Measurements from ENCODE around the gene MYO15B. TPM values are rescaled to one million over a fixed set of nuclear protein-coding genes. Genes with fewer than 3 reads are reported as not detected.

Gene MYO15B
- total and polyA plus RNA-seq, 2 experiments from 2014 or later: 21.3 to 101 TPM

DNA sequence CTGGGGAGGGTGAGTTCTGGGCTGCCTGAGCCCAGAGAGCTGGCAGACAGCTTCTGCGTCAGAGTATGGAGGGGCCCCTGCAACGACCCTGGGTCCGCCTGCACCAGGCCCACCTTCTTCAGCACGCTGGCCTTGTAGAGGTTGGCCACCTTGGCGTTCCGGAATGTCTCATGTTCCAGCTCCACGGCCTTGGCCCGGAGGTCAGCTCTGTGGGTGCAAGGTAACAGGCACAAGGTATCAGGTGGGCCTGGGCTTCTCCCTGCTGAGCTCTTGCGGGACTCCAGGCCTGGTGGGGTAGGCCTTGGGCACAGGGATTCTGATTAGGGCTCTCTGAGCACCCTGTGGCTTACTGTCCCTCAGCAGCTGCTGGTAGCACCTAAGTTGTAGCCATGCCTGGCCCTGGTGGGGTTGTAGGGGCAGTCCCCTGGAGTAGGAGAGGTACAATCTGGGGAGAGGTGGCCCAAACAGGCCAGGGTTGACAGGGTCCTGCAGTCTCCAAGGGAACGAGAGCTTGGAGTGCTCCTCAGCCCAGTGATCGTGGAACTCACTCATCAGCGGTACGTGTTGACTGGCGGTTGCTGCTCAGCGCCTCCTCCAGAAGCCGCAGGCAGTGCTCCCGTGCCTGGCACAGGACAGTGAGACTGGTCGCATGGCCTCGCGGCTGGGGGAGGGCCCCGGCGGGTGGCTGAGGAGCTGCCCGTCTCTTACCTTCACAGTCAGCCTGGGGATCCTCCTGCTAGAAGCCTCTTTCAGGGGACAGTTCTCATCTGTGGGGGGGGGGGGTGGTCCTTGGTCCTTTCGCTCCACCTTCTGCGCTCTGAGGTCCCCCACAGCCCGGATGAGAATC is 42.7 kb downstream of the MYO15B start:
- Histone ChIP-seq H3K9me3 (ENCODE audit: low read depth) (no peaks in the 10 kb centered on the region), H3K4me3 (no peak overlapping the region), H3K27ac (no peak overlapping the region), H3K4me1 (ENCODE audit: low read depth) (peaks cover 21% of the 10 kb centered on the region), H3K36me3 (no peaks in the 10 kb centered on the region), H3K27me3 (no peaks in the 10 kb centered on the region)
- no peak for DNase-seq (ENCODE audit: low read depth in 1 of 2, low spot score in 1 of 2)
- TF ChIP-seq, protein P1, sequence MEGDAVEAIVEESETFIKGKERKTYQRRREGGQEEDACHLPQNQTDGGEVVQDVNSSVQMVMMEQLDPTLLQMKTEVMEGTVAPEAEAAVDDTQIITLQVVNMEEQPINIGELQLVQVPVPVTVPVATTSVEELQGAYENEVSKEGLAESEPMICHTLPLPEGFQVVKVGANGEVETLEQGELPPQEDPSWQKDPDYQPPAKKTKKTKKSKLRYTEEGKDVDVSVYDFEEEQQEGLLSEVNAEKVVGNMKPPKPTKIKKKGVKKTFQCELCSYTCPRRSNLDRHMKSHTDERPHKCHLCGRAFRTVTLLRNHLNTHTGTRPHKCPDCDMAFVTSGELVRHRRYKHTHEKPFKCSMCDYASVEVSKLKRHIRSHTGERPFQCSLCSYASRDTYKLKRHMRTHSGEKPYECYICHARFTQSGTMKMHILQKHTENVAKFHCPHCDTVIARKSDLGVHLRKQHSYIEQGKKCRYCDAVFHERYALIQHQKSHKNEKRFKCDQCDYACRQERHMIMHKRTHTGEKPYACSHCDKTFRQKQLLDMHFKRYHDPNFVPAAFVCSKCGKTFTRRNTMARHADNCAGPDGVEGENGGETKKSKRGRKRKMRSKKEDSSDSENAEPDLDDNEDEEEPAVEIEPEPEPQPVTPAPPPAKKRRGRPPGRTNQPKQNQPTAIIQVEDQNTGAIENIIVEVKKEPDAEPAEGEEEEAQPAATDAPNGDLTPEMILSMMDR (IDR thresholded peaks at IDR 0.05; ENCODE audit: low read depth, low read length): no peak

DNA sequence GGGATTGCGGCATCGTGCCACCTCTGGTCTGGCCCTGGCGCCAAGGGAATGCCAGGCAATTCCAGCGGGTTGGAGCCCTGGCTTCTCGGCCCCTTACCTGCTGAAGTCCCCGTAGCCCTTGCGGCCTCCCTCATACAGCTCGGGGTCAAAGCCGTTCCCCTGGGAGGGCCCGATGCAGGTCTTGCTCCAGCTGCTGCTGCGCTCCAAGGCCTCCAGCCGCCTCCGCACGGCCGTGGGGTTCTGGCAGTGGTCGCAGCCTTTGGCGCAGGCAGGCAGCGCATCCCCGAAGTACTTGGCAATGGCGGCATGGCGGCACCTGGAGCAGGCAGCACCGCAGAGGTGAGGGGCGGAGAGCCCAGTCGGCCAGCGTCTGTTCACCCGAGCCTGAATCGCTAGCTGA is 43.8 kb downstream of the MYO15B start:
- H3K27ac ChIP-seq: no peak overlapping the region
- no peak for DNase-seq (ENCODE audit: low read depth in 1 of 2, low spot score in 1 of 2)
- peaks cover 27% of the 10 kb centered on the region for H3K4me1 ChIP-seq (ENCODE audit: low read depth)
- H3K36me3 ChIP-seq: no peaks in the 10 kb centered on the region
- no peaks in the 10 kb centered on the region for H3K9me3 ChIP-seq (ENCODE audit: low read depth)
- TF ChIP-seq, protein P1 (IDR thresholded peaks at IDR 0.05; ENCODE audit: low read depth, low read length): no peak
- H3K4me3 ChIP-seq: no peak overlapping the region
- no peaks in the 10 kb centered on the region for H3K27me3 ChIP-seq

GRCh38 chr17:75632428-75632827 is 44.8 kb downstream of the MYO15B start:
- Histone ChIP-seq H3K27ac (no peak overlapping the region), H3K4me1 (ENCODE audit: low read depth) (peaks cover 30% of the 10 kb centered on the region), H3K4me3 (no peak overlapping the region), H3K27me3 (no peaks in the 10 kb centered on the region), H3K36me3 (no peaks in the 10 kb centered on the region), H3K9me3 (ENCODE audit: low read depth) (no peaks in the 10 kb centered on the region)
- TF ChIP-seq, protein P1 (IDR thresholded peaks at IDR 0.05; ENCODE audit: low read depth, low read length): no peak
- no peak for DNase-seq (ENCODE audit: low read depth in 1 of 2, low spot score in 1 of 2)

DNA sequence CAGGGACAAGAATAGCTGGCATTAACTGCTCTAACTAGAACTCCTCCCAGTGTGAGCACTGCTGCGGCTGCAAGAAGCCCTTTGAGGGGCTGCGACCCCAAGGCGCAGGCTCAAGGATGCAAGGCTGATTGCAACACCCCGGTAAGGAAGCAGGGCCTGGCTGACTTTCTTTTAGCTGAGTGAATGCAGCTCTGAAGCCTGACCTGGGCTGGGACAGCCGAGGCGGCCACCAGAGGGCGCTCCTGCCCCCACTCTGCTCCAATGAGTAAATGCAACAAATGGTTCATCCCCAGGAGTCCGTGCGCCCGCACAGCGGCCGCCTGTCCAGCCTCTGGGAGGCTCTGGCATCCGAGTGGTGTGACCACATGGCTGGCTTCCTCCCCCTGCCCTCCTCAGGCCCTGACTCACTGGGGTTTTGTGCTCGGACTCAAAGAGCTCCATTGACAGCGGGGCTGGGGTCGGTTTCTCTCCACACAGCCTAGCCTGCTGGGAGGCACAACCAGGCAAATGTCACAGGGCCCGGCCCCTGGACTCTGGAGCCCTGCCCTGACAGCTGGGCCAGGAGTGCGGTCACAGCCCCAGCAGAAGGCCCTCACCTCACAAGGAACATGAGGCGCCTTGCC is 45.4 kb downstream of the MYO15B start, which contains the start of gene SMIM5:
Gene SMIM5 (plus strand): TSS at position 572 of the 623 bp plus-strand sequence. CDS start 6,768 bp downstream, outside the sequence.
- TF ChIP-seq, protein P1 (IDR thresholded peaks at IDR 0.05; ENCODE audit: low read depth, low read length): peak; percentile 92
- no peaks in the 10 kb centered on the region for H3K27me3 ChIP-seq
- peak; percentile 85 to 91 for DNase-seq (ENCODE audit: low read depth in 1 of 2, low spot score in 1 of 2)
- no peaks in the 10 kb centered on the region for H3K36me3 ChIP-seq
- H3K27ac ChIP-seq: peak within 1 kb of the TSS; percentile 71
- H3K4me3 ChIP-seq: no peak within 1 kb of the TSS
- H3K9me3 ChIP-seq (ENCODE audit: low read depth): no peaks in the 10 kb centered on the region
- peaks cover 30% of the 10 kb centered on the region for H3K4me1 ChIP-seq (ENCODE audit: low read depth)

GRCh38 chr17:75633486-75634375 is 46.1 kb downstream of the MYO15B start:
- TF ChIP-seq, protein P1 (IDR thresholded peaks at IDR 0.05; ENCODE audit: low read depth, low read length): peak; percentile 73
- Histone ChIP-seq H3K9me3 (ENCODE audit: low read depth) (no peaks in the 10 kb centered on the region), H3K4me1 (ENCODE audit: low read depth) (peaks cover 30% of the 10 kb centered on the region), H3K36me3 (no peaks in the 10 kb centered on the region), H3K27me3 (no peaks in the 10 kb centered on the region), H3K27ac (peak overlapping the region; percentile 71), H3K4me3 (no peak overlapping the region)
- peak; percentile 89 to 96 for DNase-seq (ENCODE audit: low read depth in 1 of 2, low spot score in 1 of 2)
